SJCRH30 (cell line): ENCODE measurements around the gene GLIS2. TPM values are rescaled to one million over a fixed set of nuclear protein-coding genes. Genes with fewer than 3 reads are reported as not detected.
A peak's percentile ranks its signal among the peaks of the same experiment; 100 is the strongest.

Experiments
- DNase-seq, 2 experiments: peaks; one replicate each; pipeline ENCODE4 v3.0.0-alpha.2; 2015 to 2020
- H3K27ac ChIP-seq: fragments of 250-450 bp; sonication (Bioruptor Pico); 2 replicates; pipeline ENCODE4 v1.5.1; 2020; ENCODE audit warnings: mild to moderate bottlenecking, moderate library complexity
- H3K27me3 ChIP-seq: fragments of 250-450 bp; sonication (Bioruptor Pico); 2 replicates; pipeline ENCODE4 v1.5.1; 2020; ENCODE audit warnings: mild to moderate bottlenecking, moderate library complexity
- H3K36me3 ChIP-seq: fragments of 250-450 bp; sonication (Bioruptor Pico); 2 replicates; pipeline ENCODE4 v1.5.1; 2020; ENCODE audit warnings: mild to moderate bottlenecking, moderate library complexity
- H3K4me1 ChIP-seq: fragments of 250-450 bp; sonication (Bioruptor Pico); 2 replicates; pipeline ENCODE4 v1.5.1; 2020; ENCODE audit warnings: mild to moderate bottlenecking, moderate library complexity
- H3K4me3 ChIP-seq: fragments of 250-450 bp; sonication (Bioruptor Pico); 2 replicates; pipeline ENCODE4 v1.5.1; 2020; ENCODE audit warnings: mild to moderate bottlenecking, moderate library complexity
- H3K9me3 ChIP-seq: fragments of 250-450 bp; sonication (Bioruptor Pico); replicated peaks from 2 replicates; pipeline ENCODE4 v1.5.1; 2020; ENCODE audit warnings: mild to moderate bottlenecking, moderate library complexity
- total RNA-seq: library from RNA; depleted of rRNA; stranded (reverse); fragments of >200 nt; shearing (Covaris generic); gene quantifications from 2 replicates; pipeline ENCODE4 v1.2.3, GENCODE V29; 2014

The GLIS2 gene
- total RNA-seq, 1 experiment from 2014 or later = 1.6 TPM

- no peak overlapping the region for H3K27ac ChIP-seq
- H3K4me3 ChIP-seq = no peak overlapping the region
- no peaks in the 10 kb centered on the region for H3K9me3 ChIP-seq
- H3K36me3 ChIP-seq = no peaks in the 10 kb centered on the region
- H3K4me1 ChIP-seq = peaks cover 7% of the 10 kb centered on the region; the same call in 1 of the 2 replicates
- H3K27me3 ChIP-seq = no peaks in the 10 kb centered on the region
- no peak for DNase-seq
Measured at GRCh38 chr16:4309102-4309832, 6.6 kb upstream of the GLIS2 start.

GRCh38 chr16:4309833-4310266 lies 6.0 kb upstream of the GLIS2 start:
- H3K27ac ChIP-seq = no peak overlapping the region
- H3K27me3 ChIP-seq = no peaks in the 10 kb centered on the region
- H3K4me1 ChIP-seq = peaks cover 7% of the 10 kb centered on the region; the same call in 1 of the 2 replicates
- H3K4me3 ChIP-seq = no peak overlapping the region
- peak; percentile 44 to 60 for DNase-seq
- no peaks in the 10 kb centered on the region for H3K9me3 ChIP-seq
- H3K36me3 ChIP-seq = no peaks in the 10 kb centered on the region

- H3K4me1 ChIP-seq = peaks cover 8% of the 10 kb centered on the region
- no peaks in the 10 kb centered on the region for H3K27me3 ChIP-seq
- no peak overlapping the region for H3K4me3 ChIP-seq
- H3K9me3 ChIP-seq = no peaks in the 10 kb centered on the region
- no peaks in the 10 kb centered on the region for H3K36me3 ChIP-seq
- H3K27ac ChIP-seq = no peak overlapping the region
- peak in 1 of 2 experiments; percentile 17 for DNase-seq
Measured at GRCh38 chr16:4313563-4314531, 2.0 kb upstream of the GLIS2 start.

- Histone ChIP-seq H3K4me3 (peak overlapping the region; percentile 75), H3K27ac (peak overlapping the region; percentile 57), H3K27me3 (no peaks in the 10 kb centered on the region), H3K9me3 (no peaks in the 10 kb centered on the region), H3K4me1 (peaks cover 8% of the 10 kb centered on the region), H3K36me3 (no peaks in the 10 kb centered on the region)
- DNase-seq = peak; percentile 38 to 51
Measured at GRCh38 chr16:4314532-4315185, 1.2 kb upstream of the GLIS2 start.

GRCh38 chr16:4316108-4316863 lies 419 bp downstream of the GLIS2 start:
- Histone ChIP-seq H3K4me1 (peaks cover 8% of the 10 kb centered on the region), H3K27me3 (no peaks in the 10 kb centered on the region), H3K4me3 (peak overlapping the region; percentile 71), H3K27ac (no peak overlapping the region), H3K36me3 (no peaks in the 10 kb centered on the region), H3K9me3 (no peaks in the 10 kb centered on the region)
- DNase-seq = peak; percentile 44 to 47

GRCh38 chr16:4316864-4317531 lies 1.1 kb downstream of the GLIS2 start:
- Histone ChIP-seq H3K27ac (no peak overlapping the region), H3K4me3 (peak overlapping the region; percentile 71), H3K9me3 (no peaks in the 10 kb centered on the region), H3K27me3 (no peaks in the 10 kb centered on the region), H3K4me1 (peaks cover 8% of the 10 kb centered on the region), H3K36me3 (no peaks in the 10 kb centered on the region)
- DNase-seq = peak; percentile 42 to 43

GRCh38 chr16:4317532-4318450 lies 1.9 kb downstream of the GLIS2 start:
- H3K4me3 ChIP-seq = peak overlapping the region; percentile 71
- no peaks in the 10 kb centered on the region for H3K9me3 ChIP-seq
- no peak overlapping the region for H3K27ac ChIP-seq
- H3K27me3 ChIP-seq = no peaks in the 10 kb centered on the region
- H3K36me3 ChIP-seq = no peaks in the 10 kb centered on the region
- DNase-seq = peak; percentile 39 to 45
- H3K4me1 ChIP-seq = peaks cover 8% of the 10 kb centered on the region

GRCh38 chr16:4318451-4318910 lies 2.6 kb downstream of the GLIS2 start:
- H3K4me1 ChIP-seq = peaks cover 8% of the 10 kb centered on the region
- H3K27me3 ChIP-seq = no peaks in the 10 kb centered on the region
- no peak for DNase-seq
- H3K4me3 ChIP-seq = no peak overlapping the region
- no peaks in the 10 kb centered on the region for H3K9me3 ChIP-seq
- no peaks in the 10 kb centered on the region for H3K36me3 ChIP-seq
- H3K27ac ChIP-seq = no peak overlapping the region

GRCh38 chr16:4318967-4319366 lies 3.1 kb downstream of the GLIS2 start:
- no peak overlapping the region for H3K4me3 ChIP-seq

GRCh38 chr16:4319454-4320421 lies 3.9 kb downstream of the GLIS2 start:
- Histone ChIP-seq H3K9me3 (no peaks in the 10 kb centered on the region), H3K27ac (no peak overlapping the region), H3K4me3 (no peak overlapping the region), H3K36me3 (no peaks in the 10 kb centered on the region), H3K4me1 (peaks cover 8% of the 10 kb centered on the region), H3K27me3 (no peaks in the 10 kb centered on the region)
- DNase-seq = no peak

More at GRCh38 chr16:4318967-4319366, 3.1 kb downstream of the GLIS2 start:
- no peaks in the 10 kb centered on the region for H3K27me3 ChIP-seq
- no peaks in the 10 kb centered on the region for H3K9me3 ChIP-seq
- no peak for DNase-seq
- H3K4me1 ChIP-seq = peaks cover 8% of the 10 kb centered on the region
- H3K36me3 ChIP-seq = no peaks in the 10 kb centered on the region
- no peak overlapping the region for H3K27ac ChIP-seq

GRCh38 chr16:4320571-4321137 lies 4.8 kb downstream of the GLIS2 start:
- Histone ChIP-seq H3K9me3 (no peaks in the 10 kb centered on the region), H3K27me3 (no peaks in the 10 kb centered on the region), H3K4me3 (no peak overlapping the region), H3K36me3 (no peaks in the 10 kb centered on the region), H3K27ac (no peak overlapping the region), H3K4me1 (peaks cover 8% of the 10 kb centered on the region)
- no peak for DNase-seq
